ENCODE measurements around the gene ZFYVE21.

ZFYVE21 gene

GRCh38 chr14:103744621-103745395 lies 29.2 kb downstream of the ZFYVE21 start:
- peaks cover 30 to 69% (median 56%) of the 10 kb centered on the region in 10 experiments for H3K4me1 ChIP-seq
- no peak overlapping the region for H3K27ac ChIP-seq
- H4K20me1 ChIP-seq, result peaks cover 0 to 4% (median 0%) of the 10 kb centered on the region in 11 experiments; a peak in 1 of 22 replicates
- peaks cover 0 to 16% (median under 1%) of the 10 kb centered on the region in 11 experiments; a peak in 10 of 22 replicates for H3K36me3 ChIP-seq
- no peak overlapping the region for H3K4me3 ChIP-seq
- no peaks in the 10 kb centered on the region for H3K9me3 ChIP-seq (replicated peaks in 1 of 11)
- H3K27me3 ChIP-seq, result no peaks in the 10 kb centered on the region
- no peak overlapping the region for H3K9ac ChIP-seq
- peak overlapping the region in 6 of 11 experiments; percentile 52 to 75 (median 64); a peak in 12 of 22 replicates for H3K4me2 ChIP-seq
- TF ChIP-seq Cebpa-rat (IDR thresholded peaks at IDR 0.05), result no peak

- Histone ChIP-seq H3K36me3 (peaks cover 0 to 12% (median 0%) of the 10 kb centered on the region in 11 experiments; a peak in 6 of 22 replicates), H3K9ac (no peak overlapping the region), H3K4me2 (peak overlapping the region in 4 of 11 experiments; percentile 20 to 67 (median 50); a peak in 3 of 22 replicates), H3K27ac (no peak overlapping the region), H3K27me3 (no peaks in the 10 kb centered on the region), H3K9me3 (replicated peaks in 1 of 11) (no peaks in the 10 kb centered on the region), H3K4me1 (peaks cover 30 to 69% (median 56%) of the 10 kb centered on the region in 10 experiments), H4K20me1 (no peaks in the 10 kb centered on the region; a peak in 1 of 22 replicates), H3K4me3 (no peak overlapping the region)
- TF ChIP-seq Cebpa-rat (IDR thresholded peaks at IDR 0.05), result no peak
Measured at GRCh38 chr14:103745424-103745823, 29.8 kb downstream of the ZFYVE21 start.

- peaks cover 0 to 12% (median 0%) of the 10 kb centered on the region in 11 experiments; a peak in 4 of 22 replicates for H3K36me3 ChIP-seq
Measured at GRCh38 chr14:103746701-103747100, 31.1 kb downstream of the ZFYVE21 start.

GRCh38 chr14:103748534-103748857 lies 32.9 kb downstream of the ZFYVE21 start:
- Histone ChIP-seq H3K9ac (no peak overlapping the region), H3K27me3 (no peaks in the 10 kb centered on the region), H3K36me3 (peaks cover 0 to 6% (median 0%) of the 10 kb centered on the region in 11 experiments; a peak in 3 of 22 replicates), H4K20me1 (no peaks in the 10 kb centered on the region; a peak in 1 of 22 replicates), H3K4me2 (peak overlapping the region in 7 of 11 experiments; percentile 12 to 55 (median 42); a peak in 12 of 22 replicates), H3K4me1 (peaks cover 26 to 51% (median 33%) of the 10 kb centered on the region in 10 experiments), H3K9me3 (replicated peaks in 1 of 11) (no peaks in the 10 kb centered on the region), H3K27ac (no peak overlapping the region), H3K4me3 (no peak overlapping the region)
- no peak for TF ChIP-seq Cebpa-rat (IDR thresholded peaks at IDR 0.05)

More at GRCh38 chr14:103746701-103747100, 31.1 kb downstream of the ZFYVE21 start:
- H3K4me3 ChIP-seq, result no peak overlapping the region
- H3K9me3 ChIP-seq (replicated peaks in 1 of 11), result no peaks in the 10 kb centered on the region
- H4K20me1 ChIP-seq, result no peaks in the 10 kb centered on the region; a peak in 1 of 22 replicates
- no peak overlapping the region for H3K9ac ChIP-seq
- peaks cover 21 to 60% (median 47%) of the 10 kb centered on the region in 10 experiments for H3K4me1 ChIP-seq
- peak overlapping the region in 5 of 11 experiments; percentile 11 to 38 (median 30); a peak in 6 of 22 replicates for H3K4me2 ChIP-seq
- no peak for TF ChIP-seq Cebpa-rat (IDR thresholded peaks at IDR 0.05)
- no peaks in the 10 kb centered on the region for H3K27me3 ChIP-seq
- no peak overlapping the region for H3K27ac ChIP-seq

GRCh38 chr14:103749452-103749851 lies 33.8 kb downstream of the ZFYVE21 start:
- no peak overlapping the region for H3K4me3 ChIP-seq
- H3K9me3 ChIP-seq (replicated peaks in 1 of 11), result no peaks in the 10 kb centered on the region
- no peaks in the 10 kb centered on the region for H3K27me3 ChIP-seq
- no peaks in the 10 kb centered on the region; a peak in 1 of 22 replicates for H4K20me1 ChIP-seq
- peak overlapping the region in 1 of 11 experiments; percentile 33; a peak in 1 of 22 replicates for H3K4me2 ChIP-seq
- H3K9ac ChIP-seq, result no peak overlapping the region
- peaks cover 0 to 6% (median 0%) of the 10 kb centered on the region in 11 experiments; a peak in 3 of 22 replicates for H3K36me3 ChIP-seq
- no peak overlapping the region for H3K27ac ChIP-seq
- H3K4me1 ChIP-seq, result peaks cover 17 to 44% (median 29%) of the 10 kb centered on the region in 10 experiments
- no peak for TF ChIP-seq Cebpa-rat (IDR thresholded peaks at IDR 0.05)

GRCh38 chr14:103749860-103750259 lies 34.2 kb downstream of the ZFYVE21 start:
- no peak for TF ChIP-seq Cebpa-rat (IDR thresholded peaks at IDR 0.05)
- H3K4me2 ChIP-seq, result peak overlapping the region in 1 of 11 experiments; percentile 33; a peak in 1 of 22 replicates
- peaks cover 0 to 6% (median 0%) of the 10 kb centered on the region in 11 experiments; a peak in 3 of 22 replicates for H3K36me3 ChIP-seq
- no peaks in the 10 kb centered on the region; a peak in 1 of 22 replicates for H4K20me1 ChIP-seq
- no peak overlapping the region for H3K27ac ChIP-seq
- H3K4me3 ChIP-seq, result no peak overlapping the region
- no peaks in the 10 kb centered on the region for H3K27me3 ChIP-seq
- H3K4me1 ChIP-seq, result peaks cover 13 to 40% (median 26%) of the 10 kb centered on the region in 10 experiments
- no peaks in the 10 kb centered on the region for H3K9me3 ChIP-seq (replicated peaks in 1 of 11)
- no peak overlapping the region for H3K9ac ChIP-seq

GRCh38 chr14:103753774-103754173 lies 38.2 kb downstream of the ZFYVE21 start:
- H3K27me3 ChIP-seq, result no peaks in the 10 kb centered on the region
- no peaks in the 10 kb centered on the region for H4K20me1 ChIP-seq
- H3K27ac ChIP-seq, result no peak overlapping the region
- no peaks in the 10 kb centered on the region for H3K9me3 ChIP-seq (replicated peaks in 1 of 11)
- no peak overlapping the region; a peak in 1 of 22 replicates for H3K4me2 ChIP-seq
- no peak overlapping the region for H3K9ac ChIP-seq
- H3K36me3 ChIP-seq, result no peaks in the 10 kb centered on the region; a peak in 1 of 22 replicates
- peaks cover under 1 to 22% (median 8%) of the 10 kb centered on the region in 10 experiments for H3K4me1 ChIP-seq
- TF ChIP-seq Cebpa-rat (IDR thresholded peaks at IDR 0.05), result no peak
- no peak overlapping the region for H3K4me3 ChIP-seq

GRCh38 chr14:103755060-103755459 lies 39.5 kb downstream of the ZFYVE21 start:
- Histone ChIP-seq H3K4me2 (no peak overlapping the region), H4K20me1 (no peaks in the 10 kb centered on the region), H3K9me3 (replicated peaks in 1 of 11) (no peaks in the 10 kb centered on the region), H3K36me3 (no peaks in the 10 kb centered on the region; a peak in 1 of 22 replicates), H3K4me1 (peaks cover 0 to 15% (median 0%) of the 10 kb centered on the region in 10 experiments; a peak in 8 of 20 replicates), H3K9ac (no peak overlapping the region), H3K27me3 (no peaks in the 10 kb centered on the region), H3K27ac (no peak overlapping the region), H3K4me3 (no peak overlapping the region)
- TF ChIP-seq Cebpa-rat (IDR thresholded peaks at IDR 0.05), result no peak

- no peak for TF ChIP-seq Cebpa-rat (IDR thresholded peaks at IDR 0.05)
- Histone ChIP-seq H3K9me3 (replicated peaks in 1 of 11) (no peaks in the 10 kb centered on the region), H3K9ac (no peak overlapping the region), H3K4me3 (no peak overlapping the region), H3K4me1 (peaks cover 0 to 5% (median 0%) of the 10 kb centered on the region in 10 experiments; a peak in 7 of 20 replicates), H3K4me2 (no peak overlapping the region), H3K27me3 (no peaks in the 10 kb centered on the region), H3K36me3 (no peaks in the 10 kb centered on the region), H4K20me1 (no peaks in the 10 kb centered on the region), H3K27ac (no peak overlapping the region)
Measured at GRCh38 chr14:103758059-103758776, 42.6 kb downstream of the ZFYVE21 start.
